ENCODE measurements around the gene TMOD1.
"Not testable (repeated sequence)": the region's sequence is repeated elsewhere in the genome, so short reads cannot be mapped to it uniquely, and the experiment has no call there.

TMOD1 gene

DNA sequence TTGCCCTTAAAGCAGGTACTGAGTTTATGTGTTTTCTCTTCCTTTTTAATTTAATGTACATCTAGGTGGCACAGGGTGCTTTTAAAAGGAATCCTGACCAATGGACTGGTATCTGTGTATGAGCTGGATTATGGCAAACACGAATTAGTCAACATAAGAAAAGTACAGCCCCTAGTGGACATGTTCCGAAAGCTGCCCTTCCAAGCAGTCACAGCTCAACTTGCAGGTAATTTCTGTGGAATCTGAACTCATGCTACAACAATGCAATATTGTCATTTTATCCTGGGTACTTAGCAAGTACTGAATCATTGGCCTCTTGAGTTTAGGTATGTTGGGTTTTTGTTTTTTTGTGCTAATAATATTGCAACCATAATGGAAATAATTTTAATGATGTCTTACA lies 14.4 kb upstream of the TMOD1 start:
- Histone ChIP-seq H3K27me3 (replicated peaks; ENCODE audit: control insufficient read depth, insufficient read depth, low read length) (no peaks in the 10 kb centered on the region), H3K36me3 (ENCODE audit: control insufficient read depth, insufficient read depth, low read length) (peaks cover 2% of the 10 kb centered on the region), H3K4me3 (replicated peaks; ENCODE audit: low read depth, low read length) (no peak overlapping the region)
- peak; percentile 15 for TF ChIP-seq CTCF (IDR thresholded peaks at IDR 0.05; ENCODE audit: insufficient read depth, low read length, poor library complexity, severe bottlenecking)
- no peak for DNase-seq (ENCODE audit: extremely low read depth, insufficient read length)

DNA sequence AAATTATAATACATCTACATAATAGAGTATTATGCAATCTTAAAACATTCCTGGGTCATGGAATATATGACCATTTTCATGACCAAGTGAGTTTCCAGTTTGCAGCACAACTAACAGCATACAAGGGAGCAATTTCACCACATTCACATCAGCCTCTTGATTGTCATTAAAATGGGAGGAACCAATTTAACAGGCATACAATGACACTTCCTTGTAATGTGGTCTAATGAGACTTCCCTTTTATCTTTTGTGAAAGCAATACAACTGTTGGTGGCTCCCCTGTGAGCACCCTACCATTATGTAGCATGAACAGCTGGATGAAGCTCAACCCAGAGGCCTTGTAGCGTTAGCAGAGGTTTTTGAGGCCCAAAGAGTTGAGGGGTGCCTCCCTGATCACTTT lies 13.6 kb upstream of the TMOD1 start:
- no peak for DNase-seq (ENCODE audit: extremely low read depth, insufficient read length)
- TF ChIP-seq CTCF (IDR thresholded peaks at IDR 0.05; ENCODE audit: insufficient read depth, low read length, poor library complexity, severe bottlenecking): no peak
- H3K36me3 ChIP-seq (ENCODE audit: control insufficient read depth, insufficient read depth, low read length): peaks cover 1% of the 10 kb centered on the region; the same call in 1 of the 2 replicates

GRCh38 chr9:97491216-97491999 lies 10.1 kb upstream of the TMOD1 start:
- Histone ChIP-seq H3K36me3 (ENCODE audit: control insufficient read depth, insufficient read depth, low read length) (peaks cover 1% of the 10 kb centered on the region), H3K27me3 (replicated peaks; ENCODE audit: control insufficient read depth, insufficient read depth, low read length) (no peaks in the 10 kb centered on the region), H3K4me3 (replicated peaks; ENCODE audit: low read depth, low read length) (no peak overlapping the region)
- TF ChIP-seq CTCF (IDR thresholded peaks at IDR 0.05; ENCODE audit: insufficient read depth, low read length, poor library complexity, severe bottlenecking): no peak
- DNase-seq (ENCODE audit: extremely low read depth, insufficient read length): no peak

More for the DNA sequence above, 13.6 kb upstream of the TMOD1 start:
- no peak overlapping the region for H3K4me3 ChIP-seq (replicated peaks; ENCODE audit: low read depth, low read length)
- no peaks in the 10 kb centered on the region for H3K27me3 ChIP-seq (replicated peaks; ENCODE audit: control insufficient read depth, insufficient read depth, low read length)

DNA sequence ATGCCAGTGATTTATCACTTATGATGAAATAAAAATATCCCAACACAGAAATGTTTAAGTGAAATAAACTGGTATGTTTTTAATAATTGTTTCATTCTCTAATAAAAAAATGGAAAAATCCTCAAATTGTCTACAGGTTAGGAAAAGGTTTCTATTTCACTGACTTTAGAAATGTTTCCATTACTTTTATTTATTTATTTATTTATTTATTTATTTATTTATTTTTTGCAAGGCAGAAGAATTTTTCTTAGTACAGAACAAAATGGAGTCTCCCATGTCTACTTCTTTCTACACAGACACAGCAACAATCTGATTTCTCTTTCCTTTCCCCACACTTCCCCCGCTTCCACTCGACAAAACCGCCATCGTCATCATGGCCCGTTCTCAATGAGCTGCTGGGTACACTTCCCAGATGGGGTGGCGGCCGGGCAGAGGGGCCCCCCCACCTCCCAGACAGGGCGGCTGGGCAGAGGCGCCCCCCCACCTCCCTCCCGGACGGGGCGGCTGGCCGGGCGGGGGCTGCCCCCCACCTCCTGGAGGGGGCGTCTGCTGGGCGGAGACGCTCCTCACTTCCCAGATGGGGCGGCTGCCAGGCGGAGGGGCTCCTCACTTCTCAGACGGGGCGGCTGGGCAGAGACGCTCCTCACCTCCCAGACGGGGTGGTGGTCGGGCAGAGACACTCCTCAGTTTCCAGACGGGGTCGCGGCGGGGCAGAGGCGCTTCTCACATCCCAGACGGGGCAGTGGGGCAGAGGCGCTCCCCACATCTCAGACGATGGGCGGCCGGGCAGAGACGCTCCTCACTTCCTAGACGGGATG lies 3.7 kb upstream of the TMOD1 start:
- DNase-seq (ENCODE audit: extremely low read depth, insufficient read length); H3K36me3 ChIP-seq (ENCODE audit: control insufficient read depth, insufficient read depth, low read length); H3K27me3 ChIP-seq (replicated peaks; ENCODE audit: control insufficient read depth, insufficient read depth, low read length); H3K4me3 ChIP-seq (replicated peaks; ENCODE audit: low read depth, low read length): not testable (repeated sequence)

GRCh38 chr9:97498846-97499245 lies 2.6 kb upstream of the TMOD1 start:
- H3K27me3 ChIP-seq (replicated peaks; ENCODE audit: control insufficient read depth, insufficient read depth, low read length); H3K36me3 ChIP-seq (ENCODE audit: control insufficient read depth, insufficient read depth, low read length); DNase-seq (ENCODE audit: extremely low read depth, insufficient read length); H3K4me3 ChIP-seq (replicated peaks; ENCODE audit: low read depth, low read length): not testable (repeated sequence)

DNA sequence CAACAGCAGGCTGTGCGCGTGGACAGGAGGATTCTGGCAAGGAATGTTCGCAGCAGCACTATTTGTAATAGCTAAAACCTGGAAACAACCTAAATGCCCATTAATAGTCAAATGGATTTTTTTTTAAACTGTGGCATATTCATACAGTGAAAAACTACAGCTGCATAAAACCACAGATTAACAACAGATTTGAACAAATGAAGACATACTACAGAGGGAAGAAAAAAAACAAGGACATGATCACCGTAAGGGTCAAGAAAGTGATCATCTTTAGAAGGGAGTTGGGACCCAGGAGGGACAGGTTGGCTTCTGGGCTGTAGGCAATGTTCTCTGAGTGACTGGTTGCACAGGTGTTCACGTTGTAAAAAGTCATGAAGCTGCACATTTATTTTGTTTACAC lies 1.2 kb upstream of the TMOD1 start:
- H3K27me3 ChIP-seq (replicated peaks; ENCODE audit: control insufficient read depth, insufficient read depth, low read length): no peaks in the 10 kb centered on the region
- no peak overlapping the region for H3K4me3 ChIP-seq (replicated peaks; ENCODE audit: low read depth, low read length)
- TF ChIP-seq CTCF (IDR thresholded peaks at IDR 0.05; ENCODE audit: insufficient read depth, low read length, poor library complexity, severe bottlenecking): no peak
- peaks cover 1% of the 10 kb centered on the region for H3K36me3 ChIP-seq (ENCODE audit: control insufficient read depth, insufficient read depth, low read length)
- peak; percentile 39 for DNase-seq (ENCODE audit: extremely low read depth, insufficient read length)

Measured in GM06990 (cell line).